Measurements from ENCODE around the gene TSEN54.

TSEN54 gene

DNA sequence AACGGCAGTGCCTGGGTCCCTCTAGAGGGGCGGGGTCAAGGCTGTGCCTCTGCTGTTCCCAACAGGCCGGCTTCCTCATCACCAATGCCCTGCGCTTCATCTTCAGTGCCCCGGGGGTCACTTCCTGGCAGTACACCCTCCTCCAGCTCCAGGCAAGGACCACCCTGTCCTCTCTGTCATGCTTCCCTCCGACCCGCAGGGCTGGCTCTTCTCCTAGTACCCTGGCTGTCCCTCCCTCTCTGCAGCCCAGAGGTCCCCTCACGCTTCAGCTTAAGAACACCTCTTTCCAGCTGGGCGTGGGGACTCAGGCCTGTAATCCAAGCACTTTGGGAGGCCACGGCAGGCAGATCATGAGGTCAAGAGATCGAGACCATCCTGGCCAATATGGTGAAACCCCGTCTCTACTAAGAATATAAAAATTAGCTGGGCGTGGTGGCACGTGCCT lies 26.8 kb upstream of the TSEN54 start:
- FAIRE-seq: no peak

DNA sequence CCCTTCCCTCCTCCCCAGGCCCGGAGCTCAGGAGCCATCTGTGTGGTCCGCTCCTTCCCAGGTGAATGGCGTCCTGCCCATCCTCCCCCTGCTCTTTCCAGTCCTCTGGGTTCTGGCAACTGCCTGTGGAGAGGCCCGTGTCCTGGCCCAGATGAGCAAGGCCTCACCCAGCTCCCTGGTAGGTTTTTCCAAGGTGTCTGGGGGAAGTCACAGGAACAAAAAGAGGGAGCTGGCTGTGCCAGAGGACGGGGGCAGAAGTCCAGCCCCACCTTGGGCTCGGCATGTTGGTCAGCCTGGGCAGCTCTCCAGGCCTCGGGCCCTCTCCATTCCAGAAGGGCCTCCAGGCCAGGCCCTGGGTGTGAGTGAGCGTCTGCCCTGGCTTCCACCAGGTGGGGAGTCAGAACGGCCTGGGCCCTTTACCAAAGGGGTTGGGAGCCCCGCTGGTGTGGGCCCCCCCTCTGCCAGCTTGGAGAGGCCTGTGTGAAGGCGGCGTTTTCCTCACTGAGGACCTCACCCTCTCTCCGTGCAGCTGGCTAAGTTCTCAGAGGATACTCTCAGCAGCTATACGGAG lies 26.1 kb upstream of the TSEN54 start:
- no peak for FAIRE-seq

DNA sequence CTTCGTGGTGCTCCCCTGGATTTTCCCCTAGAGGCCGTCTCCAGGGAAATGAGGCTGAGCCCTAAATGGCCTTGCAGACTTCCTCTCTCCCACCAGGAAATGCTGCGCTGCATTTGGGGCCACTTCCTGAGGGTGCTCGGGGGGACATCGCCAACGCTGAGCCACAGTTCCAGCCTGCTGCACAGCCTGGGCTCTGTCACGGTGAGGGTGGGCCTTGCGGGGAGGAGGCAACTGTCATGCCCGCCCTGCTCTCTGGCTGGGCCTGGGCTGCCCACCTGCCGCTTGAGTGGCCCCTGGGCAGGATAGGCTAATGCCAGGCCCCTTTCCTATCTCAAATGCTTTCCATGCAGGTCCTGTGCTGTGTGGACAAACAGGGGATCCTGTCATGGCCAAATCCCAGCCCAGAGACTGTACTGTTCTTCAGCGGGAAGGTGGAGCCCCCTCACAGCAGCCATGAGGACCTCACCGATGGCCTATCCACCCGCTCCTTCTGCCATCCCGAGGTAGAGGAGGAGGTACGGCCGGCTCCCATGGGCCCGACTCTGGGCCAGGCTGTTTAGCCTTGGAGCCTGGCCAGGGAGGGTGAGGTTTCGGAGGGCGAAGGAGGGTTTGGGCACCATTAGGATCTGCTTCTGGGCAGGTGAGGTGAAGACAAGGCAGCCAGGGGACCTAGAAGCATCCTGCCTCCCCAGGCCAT lies 25.2 kb upstream of the TSEN54 start:
- no peak for FAIRE-seq

- no peak for FAIRE-seq
These were observed 24.6 kb upstream of the TSEN54 start for GRCh38 chr17:75491680-75492079.

DNA sequence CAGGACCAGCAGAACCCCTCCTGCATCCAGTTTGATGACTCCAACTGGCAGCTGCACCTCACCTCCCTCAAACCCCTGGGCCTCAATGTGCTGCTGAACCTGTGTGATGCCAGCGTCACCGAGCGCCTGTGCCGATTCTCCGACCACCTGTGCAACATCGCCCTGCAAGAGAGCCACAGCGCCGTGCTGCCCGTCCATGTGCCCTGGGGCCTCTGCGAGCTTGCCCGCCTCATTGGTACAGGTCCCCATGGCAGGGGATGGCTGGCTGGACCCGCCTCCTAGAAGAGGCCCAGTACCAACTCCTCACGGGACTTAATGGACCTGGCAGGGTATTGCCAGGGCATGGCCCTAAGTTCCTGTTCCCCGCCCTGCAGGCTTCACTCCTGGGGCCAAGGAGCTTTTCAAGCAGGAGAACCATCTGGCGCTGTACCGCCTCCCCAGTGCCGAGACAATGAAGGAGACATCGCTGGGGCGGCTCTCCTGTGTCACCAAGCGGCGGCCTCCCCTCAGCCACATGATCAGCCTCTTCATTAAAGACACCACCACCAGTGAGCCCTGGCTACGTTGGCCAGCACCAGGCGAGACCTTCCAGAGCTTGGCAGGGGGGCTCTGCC lies 23.7 kb upstream of the TSEN54 start:
- FAIRE-seq: no peak

- no peak for FAIRE-seq
These were observed 22.7 kb upstream of the TSEN54 start for GRCh38 chr17:75493476-75494129.

GRCh38 chr17:75494326-75494877 lies 21.9 kb upstream of the TSEN54 start:
- FAIRE-seq: no peak

- no peak for FAIRE-seq
These were observed 20.3 kb upstream of the TSEN54 start for GRCh38 chr17:75496005-75496404.

DNA sequence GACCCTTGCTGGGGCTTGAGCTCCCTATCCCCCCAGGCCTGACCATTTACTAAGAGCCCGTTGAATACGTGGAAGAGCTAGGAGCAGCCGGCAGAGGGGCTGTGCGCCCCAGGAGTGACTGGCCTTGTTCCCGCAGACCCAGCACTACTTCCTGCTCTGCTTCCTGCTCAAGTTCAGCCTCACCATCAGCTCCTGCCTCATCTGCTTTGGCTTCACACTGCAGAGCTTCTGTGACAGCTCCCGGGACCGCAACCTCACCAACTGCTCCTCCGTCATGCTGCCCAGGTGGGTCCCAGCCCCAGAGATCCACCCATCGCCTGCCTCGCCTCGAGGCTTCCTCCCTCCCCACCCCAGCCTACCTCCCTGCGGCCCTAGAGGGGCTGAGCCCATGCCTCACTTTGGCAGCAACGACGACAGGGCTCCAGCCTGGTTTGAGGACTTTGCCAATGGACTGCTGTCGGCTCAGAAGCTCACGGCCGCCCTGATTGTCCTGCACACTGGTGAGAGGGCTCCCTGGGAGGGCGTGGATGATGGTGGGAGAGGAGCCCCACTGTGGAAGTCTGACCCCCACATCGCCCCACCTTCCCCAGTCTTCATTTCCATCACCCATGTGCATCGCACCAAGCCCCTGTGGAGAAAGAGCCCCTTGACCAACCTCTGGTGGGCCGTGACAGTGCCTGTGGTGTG lies 18.1 kb upstream of the TSEN54 start:
- no peak for FAIRE-seq

DNA sequence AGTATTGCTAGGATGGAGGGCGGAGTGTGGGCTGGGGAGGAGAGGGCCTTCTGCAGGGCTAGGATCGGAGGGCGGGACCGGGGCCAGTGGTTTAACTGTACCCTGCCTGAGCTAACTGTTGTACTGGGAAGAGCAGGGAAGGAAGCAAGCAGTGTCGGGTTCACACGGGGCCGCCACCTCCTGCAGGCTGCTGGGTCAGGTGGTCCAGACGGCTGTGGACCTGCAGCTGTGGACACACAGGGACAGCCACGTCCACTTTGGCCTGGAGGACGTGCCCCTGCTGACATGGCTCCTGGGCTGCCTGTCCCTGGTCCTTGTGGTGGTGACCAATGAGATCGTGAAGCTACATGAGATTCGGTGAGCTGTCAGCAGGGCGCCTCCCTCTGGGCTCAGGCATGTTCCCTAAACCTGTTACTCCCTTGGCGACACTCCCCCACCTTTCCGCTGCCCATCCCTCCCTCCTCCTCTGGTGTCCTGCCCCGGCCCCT lies 17.6 kb upstream of the TSEN54 start:
- FAIRE-seq: no peak

DNA sequence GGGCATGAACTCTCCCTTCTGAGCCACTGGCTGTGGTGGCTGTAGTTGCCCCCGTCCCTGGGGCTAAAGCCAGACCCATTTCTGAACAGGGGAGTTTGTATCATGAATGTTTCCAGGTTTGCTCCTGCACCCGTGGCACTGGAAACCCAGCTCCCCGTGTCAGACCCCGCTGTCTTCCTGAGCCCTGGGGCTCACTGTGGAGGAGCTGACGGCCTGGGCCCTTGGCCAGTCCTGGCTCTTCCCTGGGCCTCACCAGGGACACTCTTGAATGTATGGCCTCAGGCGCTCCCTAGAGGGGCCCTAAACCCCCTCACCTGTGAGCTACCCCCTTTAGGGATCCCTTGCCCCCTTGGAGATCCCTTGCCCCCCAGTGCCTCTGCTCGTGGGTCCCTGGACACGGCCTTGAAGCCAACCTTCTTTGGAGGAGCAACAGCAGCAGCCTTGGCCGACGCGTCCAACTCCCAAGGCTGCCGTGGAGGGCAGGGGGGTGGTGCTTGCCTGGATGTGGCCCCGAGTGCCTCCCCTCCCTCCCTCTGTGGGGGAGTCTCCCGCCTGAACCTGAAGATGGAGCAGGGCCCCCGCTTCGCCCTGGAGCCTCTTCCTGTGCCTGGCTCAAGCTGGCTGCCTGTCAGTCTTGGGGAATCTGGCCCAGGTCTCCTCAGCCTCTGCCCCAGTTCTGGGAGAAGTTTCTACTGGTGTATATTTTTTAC lies 16.9 kb upstream of the TSEN54 start:
- no peak for FAIRE-seq

DNA sequence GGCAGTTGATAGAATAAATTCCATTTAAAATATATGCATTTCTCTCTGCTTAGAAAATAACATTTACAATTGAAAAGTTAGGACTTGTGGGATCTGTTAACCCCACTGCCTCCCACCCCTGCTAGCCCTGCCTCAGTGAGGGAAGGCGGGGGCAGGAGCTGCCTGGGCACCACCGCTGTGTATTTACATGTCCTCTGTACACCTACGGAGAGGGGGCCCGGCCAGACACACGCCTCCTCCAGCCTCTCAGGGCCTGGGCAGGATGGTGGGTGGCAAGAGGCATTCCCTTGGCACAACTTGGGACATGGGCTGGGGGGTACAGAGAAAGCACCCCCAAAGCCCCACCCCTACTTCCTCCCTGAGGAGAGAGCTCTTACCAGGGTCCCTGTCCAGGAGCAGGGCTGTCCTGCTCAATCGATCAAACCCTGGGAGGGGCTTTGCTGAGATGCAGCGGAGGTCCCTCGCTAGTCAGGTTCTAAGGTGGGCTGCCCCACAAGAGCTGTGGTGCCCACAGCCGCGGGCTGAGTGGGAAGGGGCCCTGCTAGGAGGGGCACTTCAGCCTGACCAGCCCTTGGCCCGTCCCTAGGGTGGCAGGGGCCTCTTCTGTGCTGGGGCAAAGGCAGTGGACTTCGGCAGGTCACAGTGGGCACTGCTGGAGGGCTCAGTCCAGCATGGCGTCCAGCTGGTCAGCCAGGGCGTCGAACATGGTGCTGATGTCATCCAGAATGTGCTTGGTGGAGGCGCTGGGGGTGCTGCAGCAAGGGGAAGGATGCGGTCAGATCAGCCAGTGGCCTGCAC lies 15.7 kb upstream of the TSEN54 start:
- no peak for FAIRE-seq

DNA sequence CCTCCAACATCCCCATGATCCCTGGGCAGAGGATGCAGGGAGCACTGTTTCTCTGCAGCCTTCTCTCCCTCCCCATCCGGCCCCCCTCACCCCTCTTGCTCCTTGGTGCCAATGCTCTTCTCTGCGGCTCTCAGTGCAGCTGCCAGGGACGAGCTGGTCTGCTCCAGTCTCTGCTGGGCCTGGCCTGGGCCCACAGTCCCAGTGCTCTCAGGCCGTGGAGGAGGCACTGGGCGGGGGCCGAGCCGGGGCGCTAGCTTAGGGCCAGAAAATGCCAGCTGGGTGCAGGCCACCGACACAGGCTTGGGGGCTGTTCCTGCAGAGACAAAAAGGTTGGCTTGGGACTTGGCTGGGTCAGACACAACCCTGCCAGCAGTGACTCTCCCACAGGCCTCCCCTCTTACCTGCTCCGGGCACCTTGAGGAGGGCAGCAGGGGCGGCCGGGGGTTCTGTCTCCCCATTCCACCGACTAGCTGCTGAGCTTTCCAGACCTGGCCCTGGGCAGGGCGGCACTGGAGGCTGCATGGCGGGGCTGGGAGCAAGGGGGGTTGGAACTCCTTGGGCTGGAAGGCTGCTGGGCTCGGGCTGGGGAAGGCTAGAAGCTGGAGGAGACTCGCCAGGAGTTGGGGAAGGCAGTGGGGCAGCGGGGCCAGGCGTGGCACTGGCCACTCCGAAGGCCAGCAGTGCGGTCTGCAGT lies 14.8 kb upstream of the TSEN54 start:
- FAIRE-seq: no peak

GRCh38 chr17:75502072-75502720 lies 14.1 kb upstream of the TSEN54 start:
- no peak for FAIRE-seq

DNA sequence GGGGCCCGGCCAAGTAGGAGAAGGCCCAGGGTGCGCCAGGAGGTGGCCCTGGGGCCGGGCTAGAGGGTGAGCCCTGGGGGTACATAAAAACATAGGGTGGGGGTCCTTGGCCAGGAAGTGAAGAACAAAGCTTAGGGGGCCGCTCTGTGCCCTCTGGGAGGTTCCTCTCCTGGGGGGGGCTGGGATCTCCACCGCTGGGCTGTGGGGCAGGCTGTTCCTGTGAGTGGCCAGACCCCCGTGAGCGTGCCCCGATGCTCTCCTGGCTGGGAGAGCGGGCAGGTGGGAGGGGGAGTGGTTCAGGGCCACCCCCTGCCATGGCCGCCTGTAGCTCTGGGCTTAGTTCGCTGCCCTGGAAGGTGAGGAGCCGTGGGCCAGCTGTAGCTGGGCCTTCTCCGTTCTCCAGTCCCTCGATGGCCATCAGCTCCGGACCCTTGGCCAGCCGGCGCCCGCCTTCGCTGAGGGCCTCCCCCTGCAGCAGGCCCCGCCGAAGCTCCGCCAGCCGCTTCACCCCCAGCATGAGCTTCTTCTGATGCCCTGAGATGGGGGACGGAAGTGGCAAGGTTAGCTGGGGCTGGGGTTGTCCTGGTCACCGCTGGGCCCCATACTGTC lies 13.5 kb upstream of the TSEN54 start:
- no peak for FAIRE-seq

DNA sequence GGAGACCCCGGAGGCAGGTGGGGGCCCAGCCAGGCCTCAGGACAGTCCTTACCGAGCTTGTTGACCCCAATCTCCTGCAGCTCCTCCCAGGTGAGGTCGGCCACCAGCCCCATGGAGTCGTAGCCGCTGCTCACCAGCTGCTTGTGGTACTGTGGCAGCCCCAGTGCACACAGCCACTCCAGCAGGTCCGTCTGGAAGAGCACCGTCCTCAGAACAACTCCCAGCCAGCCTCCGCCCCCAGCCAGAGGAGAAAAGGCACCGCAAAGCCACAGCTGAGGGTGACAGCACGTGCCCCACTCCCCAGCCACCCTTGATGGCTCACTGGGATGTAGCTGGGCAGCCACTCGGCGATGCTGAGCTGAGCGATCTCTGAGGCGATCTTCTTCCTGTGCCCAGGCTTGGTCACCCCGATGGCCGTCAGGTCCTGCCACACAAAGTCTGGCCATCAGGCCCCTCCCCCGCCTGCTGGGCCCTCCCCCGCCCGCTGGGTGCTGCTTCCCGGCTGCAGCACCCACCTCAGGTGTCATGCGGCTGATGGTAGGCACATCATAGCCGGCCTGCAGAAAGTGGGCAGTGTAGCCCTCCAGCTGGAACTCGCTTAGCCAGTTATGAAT lies 12.9 kb upstream of the TSEN54 start:
- no peak for FAIRE-seq

- FAIRE-seq: no peak
These were observed 12.4 kb upstream of the TSEN54 start for GRCh38 chr17:75503976-75504346.

- no peak for FAIRE-seq
These were observed 11.8 kb upstream of the TSEN54 start for GRCh38 chr17:75504347-75505151.

DNA sequence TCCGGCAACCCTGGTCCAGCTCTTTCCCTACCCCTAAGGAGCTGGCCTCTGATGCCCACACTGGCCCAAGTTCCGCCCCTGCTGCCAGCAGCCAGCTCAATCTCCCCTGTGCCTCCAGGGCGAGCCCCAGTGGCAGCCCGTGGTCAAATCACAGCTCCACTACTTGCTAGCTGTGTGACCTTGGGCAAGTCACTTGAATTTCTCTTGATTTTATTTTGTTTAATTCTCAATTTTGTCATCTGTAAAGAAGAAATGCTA lies 11.2 kb upstream of the TSEN54 start:
- no peak for FAIRE-seq

Measured in islet of Langerhans (tissue), 1 donor.